Measurements from ENCODE around the gene GSS. TPM values are rescaled to one million over a fixed set of nuclear protein-coding genes. Genes with fewer than 3 reads are reported as not detected.

The GSS gene
- total and polyA plus RNA-seq, 2 of the 8 experiments (the other 6 are each of a cell fraction or from before 2014, with no cell fraction given), result 34.6 to 43.2 TPM

DNA sequence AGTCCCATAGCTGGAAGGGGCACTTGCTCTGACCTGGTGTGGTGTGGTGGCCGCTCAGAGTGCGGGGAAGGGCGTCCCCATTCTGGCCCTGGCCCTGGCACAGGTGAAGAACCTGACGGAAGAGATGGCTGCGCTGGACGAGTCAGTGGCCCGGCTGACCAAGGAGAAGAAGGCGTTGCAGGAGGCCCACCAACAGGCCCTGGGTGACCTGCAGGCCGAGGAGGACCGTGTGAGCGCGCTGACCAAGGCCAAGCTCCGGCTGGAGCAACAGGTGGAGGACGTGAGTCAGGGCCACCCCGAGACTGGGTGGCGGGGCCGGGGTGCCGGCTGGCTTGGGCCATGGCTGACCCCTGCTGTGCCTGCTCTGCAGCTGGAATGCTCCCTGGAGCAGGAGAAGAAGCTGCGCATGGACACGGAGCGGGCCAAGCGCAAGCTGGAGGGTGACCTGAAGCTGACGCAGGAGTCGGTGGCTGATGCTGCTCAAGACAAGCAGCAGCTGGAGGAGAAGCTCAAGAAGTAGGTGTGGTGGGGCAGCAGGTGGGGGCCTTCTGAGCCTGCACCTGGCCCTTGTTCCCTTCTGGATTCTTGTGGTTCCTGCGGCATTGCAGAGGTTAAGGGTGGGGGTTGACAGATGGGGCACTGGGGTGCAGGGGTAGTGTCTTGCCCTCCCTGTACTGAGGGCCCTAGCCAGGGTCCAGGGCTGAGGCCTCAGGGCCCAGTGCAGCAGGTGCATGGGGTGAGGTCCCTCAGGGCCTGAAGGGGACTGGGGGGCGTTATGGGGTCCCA, 40.8 kb upstream of the GSS start (continued):
- TF ChIP-seq, protein P1, sequence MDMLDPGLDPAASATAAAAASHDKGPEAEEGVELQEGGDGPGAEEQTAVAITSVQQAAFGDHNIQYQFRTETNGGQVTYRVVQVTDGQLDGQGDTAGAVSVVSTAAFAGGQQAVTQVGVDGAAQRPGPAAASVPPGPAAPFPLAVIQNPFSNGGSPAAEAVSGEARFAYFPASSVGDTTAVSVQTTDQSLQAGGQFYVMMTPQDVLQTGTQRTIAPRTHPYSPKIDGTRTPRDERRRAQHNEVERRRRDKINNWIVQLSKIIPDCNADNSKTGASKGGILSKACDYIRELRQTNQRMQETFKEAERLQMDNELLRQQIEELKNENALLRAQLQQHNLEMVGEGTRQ (IDR thresholded peaks at IDR 0.05; ENCODE audit: low read length), result no peak

All from H1 (cell line).